H1 (cell line): Measurements from ENCODE around the gene SLC35B4. TPM values are rescaled to one million over a fixed set of nuclear protein-coding genes. Genes with fewer than 3 reads are reported as not detected.

Experiments used
- CTCF ChIA-PET: fragments of 300-600 bp; sonication (Branson Sonifier 250); formaldehyde crosslinking; loops from one replicate; lab custom pipeline; 2021; ENCODE audit not compliant: partially characterized antibody; lab: Charles Lee
- POLR2A ChIA-PET: fragments of 300-600 bp; sonication (Branson Sonifier 250); formaldehyde crosslinking; loops from one replicate; lab custom pipeline; 2021; ENCODE audit warnings: inconsistent platforms; ENCODE audit not compliant: partially characterized antibody; lab: Charles Lee
- DNase-seq, 2 experiments: peaks; one replicate each; pipeline versions ENCODE4 v3.0.0 to v3.0.0-alpha.2; 2010 to 2022; ENCODE audit warnings: low spot score in 2 of 2, low read depth in 1 of 2, mixed read lengths in 1 of 2
- FAIRE-seq: peaks from 2 replicates; lab custom pipeline; 2011; peaks lifted over from hg19 to GRCh38; lab: Jason Lieb, UNC
- H2AFZ ChIP-seq: 2 replicates; pipeline ENCODE4 v1.8.1; 2012; ENCODE audit warnings: low read length, inconsistent platforms
- H2AK5ac ChIP-seq: 2 replicates; pipeline ENCODE4 v1.6.1; 2013; ENCODE audit warnings: low read depth, low read length
- H2BK120ac ChIP-seq: replicated peaks from 2 replicates; pipeline ENCODE3; 2013; ENCODE audit warnings: low read depth, low read length, inconsistent platforms
- H2BK12ac ChIP-seq: 2 replicates; pipeline ENCODE4 v1.6.1; 2013; ENCODE audit warnings: low read depth, low read length
- H2BK15ac ChIP-seq: 2 replicates; pipeline ENCODE4 v1.6.1; 2013; ENCODE audit warnings: low read length
- H2BK20ac ChIP-seq: 2 replicates; pipeline ENCODE4 v1.6.1; 2013; ENCODE audit warnings: low read length
- H2BK5ac ChIP-seq: 2 replicates; pipeline ENCODE4 v1.6.1; 2013; ENCODE audit warnings: low read depth, low read length
- H3K14ac ChIP-seq: 2 replicates; pipeline ENCODE4 v1.6.1; 2013; ENCODE audit warnings: inconsistent platforms; ENCODE audit not compliant: insufficient read length
- H3K18ac ChIP-seq: 2 replicates; pipeline ENCODE4 v1.6.1; 2013; ENCODE audit warnings: low read length; ENCODE audit errors: extremely low read depth
- H3K23ac ChIP-seq: 2 replicates; pipeline ENCODE4 v1.6.1; 2013; ENCODE audit warnings: inconsistent platforms; ENCODE audit not compliant: insufficient read length
- H3K23me2 ChIP-seq: 2 replicates; pipeline ENCODE4 v1.6.1; 2013; ENCODE audit warnings: low read depth, low read length
- H3K27ac ChIP-seq: 2 replicates; pipeline ENCODE4 v1.6.1; 2011; ENCODE audit warnings: low read depth, low read length, inconsistent platforms
- H3K27me3 ChIP-seq, 4 experiments: replicated peaks in 1 of 4; 1 replicate in 1 of 4; 2 replicates in 3 of 4; pipeline versions ENCODE4 v1.6.1 to v1.8.1; 2011 to 2013; ENCODE audit warnings: low read length in 3 of 4, mild to moderate bottlenecking in 3 of 4, inconsistent platforms in 2 of 4, mixed read lengths in 2 of 4, moderate library complexity in 1 of 4; ENCODE audit not compliant: control insufficient read depth in 3 of 4, insufficient read depth in 3 of 4; ENCODE audit errors: extremely low read depth in 1 of 4
- H3K36me3 ChIP-seq, 4 experiments: 2 replicates each; pipeline versions ENCODE4 v1.6.1 to v1.8.1; 2011 to 2013; ENCODE audit warnings: mild to moderate bottlenecking in 4 of 4, low read length in 3 of 4, moderate library complexity in 2 of 4, control low read depth in 1 of 4, inconsistent platforms in 1 of 4; ENCODE audit not compliant: insufficient read depth in 4 of 4, control insufficient read depth in 2 of 4
- H3K4ac ChIP-seq: replicated peaks from 2 replicates; pipeline ENCODE3; 2013; ENCODE audit warnings: low read length, low read depth, mixed read lengths, inconsistent platforms; ENCODE audit not compliant: insufficient read length
- H3K4me1 ChIP-seq, 4 experiments: replicated peaks in 1 of 4; 1 replicate in 1 of 4; 2 replicates in 3 of 4; pipeline versions ENCODE4 v1.6.1 to v1.8.1; 2011 to 2013; ENCODE audit warnings: low read length in 3 of 4, inconsistent platforms in 2 of 4, mixed read lengths in 1 of 4; ENCODE audit not compliant: insufficient read depth in 4 of 4, control insufficient read depth in 3 of 4
- H3K4me2 ChIP-seq, 2 experiments: 2 replicates each; pipeline versions ENCODE4 v1.6.1 to v1.8.1; 2011 to 2013; ENCODE audit warnings: low read depth in 2 of 2, low read length in 2 of 2, control low read depth in 1 of 2, inconsistent platforms in 1 of 2, mild to moderate bottlenecking in 1 of 2; ENCODE audit not compliant: insufficient read depth in 1 of 2
- H3K4me3 ChIP-seq, 4 experiments: fragments of 200-600, 300-600 bp in 1 of 4; sonication (generic), shearing (Covaris generic), sonication (Bioruptor Twin) in 1 of 4; 2 replicates each; pipeline versions ENCODE4 v1.5.1 to v1.8.1; 2011 to 2016; ENCODE audit warnings: low read length in 4 of 4, low read depth in 3 of 4, control low read depth in 2 of 4, inconsistent platforms in 2 of 4, mild to moderate bottlenecking in 2 of 4, mixed read lengths in 1 of 4, moderate library complexity in 1 of 4; ENCODE audit not compliant: insufficient read depth in 2 of 4; ENCODE audit errors: extremely low read depth in 1 of 4
- H3K56ac ChIP-seq: replicated peaks from 2 replicates; pipeline ENCODE3; 2013; ENCODE audit warnings: low read depth, mild to moderate bottlenecking, mixed read lengths, low read length, inconsistent platforms; ENCODE audit not compliant: insufficient read length
- H3K79me1 ChIP-seq: 2 replicates; pipeline ENCODE4 v1.6.1; 2013; ENCODE audit warnings: low read depth, low read length, control low read depth
- H3K79me2 ChIP-seq, 2 experiments: 2 replicates each; pipeline versions ENCODE4 v1.6.1 to v1.8.1; 2012 to 2013; ENCODE audit warnings: low read length in 2 of 2, mild to moderate bottlenecking in 2 of 2, inconsistent platforms in 1 of 2; ENCODE audit not compliant: insufficient read depth in 2 of 2, control insufficient read depth in 1 of 2
- H3K9ac ChIP-seq, 4 experiments: replicated peaks in 1 of 4; 1 replicate in 1 of 4; 2 replicates in 3 of 4; pipeline versions ENCODE4 v1.6.1 to v1.8.1; 2011 to 2013; ENCODE audit warnings: low read depth in 3 of 4, low read length in 3 of 4, control low read depth in 2 of 4, mild to moderate bottlenecking in 2 of 4, moderate library complexity in 2 of 4, inconsistent platforms in 1 of 4; ENCODE audit errors: extremely low read depth in 1 of 4
- H3K9me3 ChIP-seq, 2 experiments: 2 replicates each; pipeline versions ENCODE4 v1.6.1 to v1.8.1; 2012 to 2013; ENCODE audit warnings: mild to moderate bottlenecking in 2 of 2, moderate library complexity in 2 of 2, control low read depth in 1 of 2, inconsistent platforms in 1 of 2, low read depth in 1 of 2, low read length in 1 of 2, mixed read lengths in 1 of 2; ENCODE audit not compliant: insufficient read depth in 2 of 2
- H4K20me1 ChIP-seq, 2 experiments: replicated peaks in 1 of 2; 2 replicates each; pipeline versions ENCODE3 to v1.8.1; 2011 to 2013; ENCODE audit warnings: inconsistent platforms in 2 of 2, low read length in 2 of 2, mild to moderate bottlenecking in 1 of 2; ENCODE audit not compliant: insufficient read depth in 2 of 2, control insufficient read depth in 1 of 2
- H4K5ac ChIP-seq: 2 replicates; pipeline ENCODE4 v1.6.1; 2013; ENCODE audit warnings: low read length, low read depth, mixed read lengths, inconsistent platforms; ENCODE audit not compliant: insufficient read length
- H4K8ac ChIP-seq: 2 replicates; pipeline ENCODE4 v1.8.0; 2013; ENCODE audit warnings: mild to moderate bottlenecking, moderate library complexity, low read length, inconsistent platforms; ENCODE audit not compliant: insufficient read depth; ENCODE audit errors: extremely low read depth
- H4K91ac ChIP-seq: replicated peaks from 2 replicates; pipeline ENCODE3; 2013; ENCODE audit warnings: low read length, mixed read lengths, inconsistent platforms; ENCODE audit not compliant: insufficient read length
- ATF3 ChIP-seq: IDR thresholded peaks from 2 replicates; pipeline ENCODE4 v1.6.1; 2011; ENCODE audit warnings: low read depth, mild to moderate bottlenecking, low read length; ENCODE audit not compliant: insufficient read depth
- CTCF ChIP-seq, 3 experiments: IDR thresholded peaks; 1 replicate in 2 of 3; 2 replicates in 1 of 3; pipeline versions ENCODE4 v1.5.1 to v1.6.1; 2011; ENCODE audit warnings: low read length in 3 of 3, mild to moderate bottlenecking in 3 of 3, inconsistent platforms in 2 of 3, low read depth in 1 of 3, moderate library complexity in 1 of 3; ENCODE audit not compliant: insufficient read depth in 1 of 3; ENCODE audit errors: control extremely low read depth in 1 of 3
- POLR2AphosphoS5 ChIP-seq: IDR thresholded peaks from 2 replicates; pipeline ENCODE4 v1.6.1; 2011; ENCODE audit warnings: low read depth, low read length
- RAD21 ChIP-seq, 2 experiments: IDR thresholded peaks in 1 of 2; conservative IDR thresholded peaks in 1 of 2; 2 replicates each; pipeline ENCODE4 v1.6.1; 2011; ENCODE audit warnings: low read depth in 2 of 2, low read length in 2 of 2, improper control_type of control experiment in 1 of 2, inconsistent platforms in 1 of 2, mild to moderate bottlenecking in 1 of 2, moderate library complexity in 1 of 2
- TAF1 ChIP-seq: IDR thresholded peaks from 2 replicates; pipeline ENCODE4 v1.6.1; 2011; ENCODE audit warnings: mild to moderate bottlenecking, low read depth, low read length
- WGBS, 2 experiments: shearing (Covaris generic) in 1 of 2; methylation state at CpG; one replicate each; pipeline versions ENCODE4 v1.1.6 to v1.1.7; 2013 to 2015; ENCODE audit warnings: low lambda C conversion rate in 2 of 2, mixed read lengths in 2 of 2, inconsistent platforms in 1 of 2, low coverage in 1 of 2, missing lambda C conversion rate in 1 of 2; ENCODE audit not compliant: insufficient replicate concordance in 2 of 2, insufficient coverage in 1 of 2, insufficient read length in 1 of 2; ENCODE audit errors: extremely low coverage in 1 of 2, missing lambda C conversion rate in 1 of 2; 5-methylcytosine and 5-hydroxymethylcytosine counted together
- polyA plus RNA-seq, 7 experiments: library from polyadenylated mRNA; depleted of rRNA in 3 of 7; stranded (reverse) in 5 of 7; unstranded in 2 of 7; fragments of >200 nt in 5 of 7; fragments of 200-250 nt in 2 of 7; gene quantifications; 1 replicate in 5 of 7; 2 replicates in 1 of 7; 4 replicates in 1 of 7; pipeline versions ENCODE4 v1.2.1 to v1.2.3, GENCODE V29; 2011 to 2013; ENCODE audit warnings: missing spikeins in 2 of 7, mixed read lengths in 2 of 7
- total RNA-seq: library from RNA; stranded (reverse); fragmentation: NEBNext Ultra II Directional; extraction: Animal tissue kit (Norgen Biotek cat#: 25700); gene quantifications from 2 replicates; pipeline ENCODE4 v1.2.1, GENCODE V29; 2021

The SLC35B4 gene
- total and polyA plus RNA-seq, 2 of the 8 experiments (the other 6 are each of a cell fraction or from before 2014, with no cell fraction given): 28.9 to 34.6 TPM

GRCh38 chr7:134254311-134254710 is 62.4 kb downstream of the SLC35B4 start:
- no peak overlapping the region for H2AK5ac ChIP-seq
- H2AFZ ChIP-seq: no peak overlapping the region
- CTCF ChIA-PET: interaction anchor here (1.0 to 1.8 kb wide), 5 partner anchors 65 to 449 kb away, joined by 3 to 5 read pairs (median 4); no protein-coding TSS in a partner anchor
- H4K91ac ChIP-seq: no peak overlapping the region
- TF ChIP-seq POLR2AphosphoS5: no peak
- no peak for TF ChIP-seq TAF1
- peak; percentile 67 to 76 for TF ChIP-seq RAD21 (IDR thresholded peaks at IDR 0.05 in 1 of 2, conservative IDR thresholded peaks at IDR 0.05 in 1 of 2; ENCODE audit: low read depth in 2 of 2, low read length in 2 of 2)
- no peak for TF ChIP-seq ATF3
- TF ChIP-seq CTCF (IDR thresholded peaks at IDR 0.05; ENCODE audit: control extremely low read depth in 1 of 3, insufficient read depth in 1 of 3, low read depth in 1 of 3, low read length in 3 of 3): peak in 2 of 3 experiments; percentile 26 to 37; a peak in 3 of 4 replicates
- no peak overlapping the region for H3K27ac ChIP-seq
- H2BK15ac ChIP-seq: no peak overlapping the region
- H3K18ac ChIP-seq: no peak overlapping the region
- FAIRE-seq: no peak
- no peak overlapping the region for H3K4me3 ChIP-seq
- H3K4ac ChIP-seq: no peak overlapping the region
- WGBS, 2 experiments: 90% methylated on average over 3 of the region's 3 CpGs; no CpG with 5 or more reads in 1 of the 2 experiments
- H2BK120ac ChIP-seq: no peak overlapping the region
- H2BK5ac ChIP-seq: no peak overlapping the region
- H4K20me1 ChIP-seq: no peaks in the 10 kb centered on the region
- no peaks in the 10 kb centered on the region for H3K23me2 ChIP-seq
- no peak overlapping the region for H3K23ac ChIP-seq
- H4K8ac ChIP-seq: no peak overlapping the region
- no peak overlapping the region for H3K9ac ChIP-seq
- no peak overlapping the region for H4K5ac ChIP-seq
- H3K27me3 ChIP-seq: no peaks in the 10 kb centered on the region
- no peak overlapping the region for H3K56ac ChIP-seq
- H3K79me2 ChIP-seq: no peaks in the 10 kb centered on the region
- no peaks in the 10 kb centered on the region for H3K36me3 ChIP-seq
- no peak for DNase-seq
- H3K79me1 ChIP-seq: no peaks in the 10 kb centered on the region
- no peak overlapping the region for H3K4me2 ChIP-seq
- H2BK20ac ChIP-seq: no peak overlapping the region
- POLR2A ChIA-PET: no interaction called here
- no peak overlapping the region for H3K14ac ChIP-seq
- no peaks in the 10 kb centered on the region for H3K4me1 ChIP-seq
- H3K9me3 ChIP-seq: no peaks in the 10 kb centered on the region
- no peak overlapping the region for H2BK12ac ChIP-seq
